Endothelial cell of umbilical vein (primary cell): ENCODE data around the gene TULP4. TPM values are rescaled to one million over a fixed set of nuclear protein-coding genes. Genes with fewer than 3 reads are reported as not detected.

Experiments used
- BruUV-seq: library from RNA; stranded (reverse); fragments of 400-500 nt; replicated peaks from 2 replicates; lab custom pipeline; 2021; lab: Mats Ljungman, UMichigan
- CTCF ChIA-PET: fragments of 300-600, 350-600 bp; sonication (Branson Sonifier 250); formaldehyde crosslinking; loops from one replicate; lab custom pipeline; 2021; ENCODE audit warnings: antibody characterized with exemption, inconsistent platforms; lab: Charles Lee
- POLR2A ChIA-PET: fragments of 300-600, 350-600 bp; sonication (Branson Sonifier 250); formaldehyde crosslinking; loops from one replicate; lab custom pipeline; 2021; ENCODE audit warnings: antibody characterized with exemption, inconsistent platforms; lab: Charles Lee
- DNase-seq: peaks from one replicate; pipeline ENCODE4 v3.0.0-alpha.2; 2011; ENCODE audit warnings: low read depth, low spot score
- FAIRE-seq: peaks from 2 replicates; lab custom pipeline; 2011; peaks lifted over from hg19 to GRCh38; lab: Jason Lieb, UNC
- H2AFZ ChIP-seq: 2 replicates; pipeline ENCODE4 v1.6.0; 2012; ENCODE audit warnings: low read depth, low read length, control low read depth, inconsistent platforms
- H3K27ac ChIP-seq: 2 replicates; pipeline ENCODE4 v1.5.1; 2011; ENCODE audit warnings: low read depth, mild to moderate bottlenecking, control low read depth, low read length, moderate library complexity; ENCODE audit not compliant: insufficient read depth
- H3K27me3 ChIP-seq, 2 experiments: 2 replicates each; pipeline versions ENCODE4 v1.6.0 to v1.6.1; 2011; ENCODE audit warnings: low read length in 2 of 2, mixed read lengths in 1 of 2; ENCODE audit not compliant: control insufficient read depth in 2 of 2, insufficient read depth in 2 of 2
- H3K36me3 ChIP-seq, 2 experiments: 2 replicates in 1 of 2; 3 replicates in 1 of 2; pipeline ENCODE4 v1.5.1; 2011; ENCODE audit warnings: low read length in 2 of 2, mild to moderate bottlenecking in 1 of 2, moderate library complexity in 1 of 2; ENCODE audit not compliant: control insufficient read depth in 2 of 2, insufficient read depth in 2 of 2; ENCODE audit errors: extremely low read depth in 1 of 2
- H3K4me1 ChIP-seq: 3 replicates; pipeline ENCODE4 v1.5.1; 2011; ENCODE audit warnings: mild to moderate bottlenecking, low read length; ENCODE audit not compliant: control insufficient read depth, insufficient read depth; ENCODE audit errors: extremely low read depth
- H3K4me2 ChIP-seq: 2 replicates; pipeline ENCODE4 v1.6.1; 2011; ENCODE audit warnings: low read length, control low read depth, mixed read lengths; ENCODE audit not compliant: insufficient read depth
- H3K4me3 ChIP-seq, 3 experiments: fragments of 200-600 bp in 1 of 3; sonication (generic), shearing (Covaris generic) in 1 of 3; replicated peaks in 1 of 3; 2 replicates each; pipeline ENCODE4 v1.5.1; 2011 to 2016; ENCODE audit warnings: control low read depth in 3 of 3, low read length in 3 of 3, mild to moderate bottlenecking in 2 of 3, inconsistent platforms in 1 of 3, low read depth in 1 of 3, moderate library complexity in 1 of 3; ENCODE audit not compliant: insufficient read depth in 1 of 3
- H3K79me2 ChIP-seq: 2 replicates; pipeline ENCODE4 v1.6.0; 2012; ENCODE audit warnings: low read length, inconsistent platforms; ENCODE audit not compliant: control insufficient read depth, insufficient read depth
- H3K9ac ChIP-seq: replicated peaks from 2 replicates; pipeline ENCODE3; 2011; ENCODE audit warnings: low read length, control low read depth; ENCODE audit not compliant: insufficient read depth; ENCODE audit errors: extremely low read depth
- H3K9me1 ChIP-seq: replicated peaks from 3 replicates; pipeline ENCODE4 v1.6.0; 2011; ENCODE audit warnings: mild to moderate bottlenecking, low read length; ENCODE audit not compliant: control insufficient read depth, insufficient read depth; ENCODE audit errors: extremely low read depth
- H3K9me3 ChIP-seq: replicated peaks from 2 replicates; pipeline ENCODE4 v1.5.1; 2012; ENCODE audit warnings: low read length, inconsistent platforms; ENCODE audit not compliant: control insufficient read depth, insufficient read depth
- H4K20me1 ChIP-seq: replicated peaks from 2 replicates; pipeline ENCODE3; 2011; ENCODE audit warnings: mild to moderate bottlenecking, low read length; ENCODE audit not compliant: control insufficient read depth, insufficient read depth; ENCODE audit errors: extremely low read depth
- CTCF ChIP-seq, 2 donors: IDR thresholded peaks; 1 replicate in 1 of 2; 2 replicates in 1 of 2; pipeline ENCODE4 v1.5.1; 2011; ENCODE audit warnings: low read length in 2 of 2, mild to moderate bottlenecking in 2 of 2, moderate library complexity in 2 of 2, control low read depth in 1 of 2, inconsistent platforms in 1 of 2, low read depth in 1 of 2; ENCODE audit not compliant: insufficient read depth in 1 of 2; ENCODE audit errors: extremely low read depth in 1 of 2
- FOS ChIP-seq: IDR thresholded peaks from 2 replicates; pipeline ENCODE4 v1.6.1; 2011; ENCODE audit warnings: mild to moderate bottlenecking, low read length, moderate library complexity, borderline replicate concordance; ENCODE audit not compliant: insufficient read depth
- dilution Hi-C: fragments of 300-500 bp; cut with MboI; formaldehyde crosslinking; loops from one replicate; pipeline ENCODE4 v1.15.0; 2019; ENCODE audit warnings: low sequenced_read_pairs; ENCODE audit not compliant: extremely low pct_ligation_motif_present
- intact Hi-C: fragments of 100-400 bp; cut with micrococcal nuclease; formaldehyde crosslinking; loops from one replicate; pipeline ENCODE4 v1.10.0; 2022
- polyA plus RNA-seq, 4 experiments: library from polyadenylated mRNA; depleted of rRNA in 3 of 4; stranded (reverse) in 3 of 4; unstranded in 1 of 4; fragments of >200 nt; gene quantifications; 2 replicates each; pipeline versions ENCODE4 v1.2.1 to v1.2.3, GENCODE V29; 2011 to 2012; ENCODE audit warnings: missing spikeins in 1 of 4
- total RNA-seq: library from RNA; stranded (reverse); gene quantifications from 2 replicates; pipeline ENCODE4 v1.2.3, GENCODE V29; 2021

TULP4 gene
- total and polyA plus RNA-seq, 2 donors (not counting 3 experiments of a cell fraction or from before 2014, with no cell fraction given) = 10.8 to 55.1 TPM

- Histone ChIP-seq H3K27ac (no peak overlapping the region), H3K4me2 (no peak overlapping the region), H3K27me3 (no peaks in the 10 kb centered on the region), H4K20me1 (no peaks in the 10 kb centered on the region), H3K4me3 (no peak overlapping the region), H3K79me2 (no peaks in the 10 kb centered on the region), H3K9me3 (no peaks in the 10 kb centered on the region), H2AFZ (no peak overlapping the region), H3K9me1 (no peaks in the 10 kb centered on the region), H3K36me3 (peaks cover 3 to 15% of the 10 kb centered on the region in 2 experiments), H3K4me1 (no peaks in the 10 kb centered on the region), H3K9ac (no peak overlapping the region)
- DNase-seq (no peak), FAIRE-seq (no peak)
- TF ChIP-seq CTCF (IDR thresholded peaks at IDR 0.05; ENCODE audit: extremely low read depth in 1 of 2, insufficient read depth in 1 of 2, low read depth in 1 of 2, low read length in 2 of 2) (no peak), FOS (no peak)
- intact Hi-C loops = no loop called here
- ChIA-PET CTCF (interaction anchor here (1.4 to 2.5 kb wide), 2 partner anchors 280 to 287 kb away, joined by 3 to 11 read pairs; no protein-coding TSS in a partner anchor), POLR2A (interaction anchor here (0.8 kb wide), 1 partner anchor 286 kb away, joined by 5 read pairs; no protein-coding TSS in a partner anchor)
- dilution Hi-C loops = no loop called here
- no TSS peak for BruUV-seq
These were observed 189.3 kb downstream of the TULP4 start for GRCh38 chr6:158501360-158502262.
